GM19467 (cell line): ENCODE results near the gene TNNT2.

ENCODE experiments used
- ATAC-seq: cut with Tn5 transposase; IDR thresholded peaks from one replicate; pipeline ENCODE4 v1.9.1; 2021; ENCODE audit warnings: mild to moderate bottlenecking, moderate library complexity; ENCODE audit not compliant: unreplicated experiment

The TNNT2 gene

GRCh38 chr1:201318504-201319340 lies 58.8 kb downstream of the TNNT2 start:
- ATAC-seq: no peak

- no peak for ATAC-seq
Observed at GRCh38 chr1:201317551-201317950, 59.9 kb downstream of the TNNT2 start.

- no peak for ATAC-seq
Observed at GRCh38 chr1:201316556-201316955, 60.9 kb downstream of the TNNT2 start.

GRCh38 chr1:201313086-201313485 lies 64.4 kb downstream of the TNNT2 start:
- no peak for ATAC-seq

GRCh38 chr1:201312298-201312697 lies 65.2 kb downstream of the TNNT2 start:
- no peak for ATAC-seq

GRCh38 chr1:201311356-201312011 lies 66.0 kb downstream of the TNNT2 start:
- no peak for ATAC-seq

GRCh38 chr1:201310986-201311355 lies 66.5 kb downstream of the TNNT2 start:
- ATAC-seq: no peak

- no peak for ATAC-seq
Observed at GRCh38 chr1:201310251-201310985, 67.1 kb downstream of the TNNT2 start.

- no peak for ATAC-seq
Observed at GRCh38 chr1:201309416-201309815, 68.1 kb downstream of the TNNT2 start.
